ENCODE results near the gene C5orf15.

DNA sequence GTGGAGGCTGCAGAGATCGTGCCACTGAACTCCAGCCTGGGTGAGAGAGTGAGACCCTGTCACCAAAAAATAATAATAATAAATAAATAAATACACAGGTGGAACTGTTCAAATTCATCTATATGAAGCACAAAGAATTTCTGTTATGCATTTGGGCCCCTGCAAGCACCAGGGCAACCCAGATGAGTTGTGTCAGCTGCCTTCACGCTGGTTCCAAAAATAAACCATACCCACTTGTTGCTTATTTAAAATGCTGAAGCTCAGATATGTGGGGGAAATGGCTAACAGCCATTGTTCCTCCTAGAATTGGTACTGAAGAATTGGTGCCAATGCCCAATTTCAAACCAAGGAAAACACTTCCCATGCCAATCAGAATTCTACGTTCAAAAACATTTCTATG is 10.5 kb upstream of the C5orf15 start:
- TF ChIP-seq, protein P1, sequence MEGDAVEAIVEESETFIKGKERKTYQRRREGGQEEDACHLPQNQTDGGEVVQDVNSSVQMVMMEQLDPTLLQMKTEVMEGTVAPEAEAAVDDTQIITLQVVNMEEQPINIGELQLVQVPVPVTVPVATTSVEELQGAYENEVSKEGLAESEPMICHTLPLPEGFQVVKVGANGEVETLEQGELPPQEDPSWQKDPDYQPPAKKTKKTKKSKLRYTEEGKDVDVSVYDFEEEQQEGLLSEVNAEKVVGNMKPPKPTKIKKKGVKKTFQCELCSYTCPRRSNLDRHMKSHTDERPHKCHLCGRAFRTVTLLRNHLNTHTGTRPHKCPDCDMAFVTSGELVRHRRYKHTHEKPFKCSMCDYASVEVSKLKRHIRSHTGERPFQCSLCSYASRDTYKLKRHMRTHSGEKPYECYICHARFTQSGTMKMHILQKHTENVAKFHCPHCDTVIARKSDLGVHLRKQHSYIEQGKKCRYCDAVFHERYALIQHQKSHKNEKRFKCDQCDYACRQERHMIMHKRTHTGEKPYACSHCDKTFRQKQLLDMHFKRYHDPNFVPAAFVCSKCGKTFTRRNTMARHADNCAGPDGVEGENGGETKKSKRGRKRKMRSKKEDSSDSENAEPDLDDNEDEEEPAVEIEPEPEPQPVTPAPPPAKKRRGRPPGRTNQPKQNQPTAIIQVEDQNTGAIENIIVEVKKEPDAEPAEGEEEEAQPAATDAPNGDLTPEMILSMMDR (IDR thresholded peaks at IDR 0.05; ENCODE audit: low read depth, low read length), result no peak
- TF ChIP-seq EZH2phosphoT487 (IDR thresholded peaks at IDR 0.05; ENCODE audit: low read depth), result no peak
